ENCODE data around the gene KCNG2. TPM values are rescaled to one million over a fixed set of nuclear protein-coding genes. Genes with fewer than 3 reads are reported as not detected.

KCNG2 gene
- total and polyA plus RNA-seq, 2 experiments from 2014 or later: 0.13 to 0.52 TPM

DNA sequence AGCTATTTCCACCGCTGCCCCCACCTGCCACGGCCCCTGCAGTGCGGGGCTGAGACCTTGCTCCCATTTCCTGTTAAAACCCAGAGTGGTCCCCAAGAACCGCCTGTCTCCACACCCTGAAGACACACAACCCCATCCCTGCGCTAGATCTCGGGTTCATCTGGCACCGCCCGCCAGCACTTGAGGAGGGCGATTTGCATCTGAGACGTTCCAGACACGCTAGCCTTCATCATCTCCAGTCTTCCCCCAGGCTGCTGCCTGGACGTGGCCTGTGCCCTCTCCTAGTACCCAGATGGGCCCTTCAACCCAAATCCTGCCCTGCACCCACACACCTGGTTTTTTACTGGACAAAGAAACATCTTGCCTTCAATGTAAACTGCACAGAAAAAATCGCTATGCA is 103.9 kb downstream of the KCNG2 start:
- Mint-ChIP-seq H3K27ac (no peak overlapping the region), H3K4me1 (no peaks in the 10 kb centered on the region), H3K4me3 (no peak overlapping the region), H3K9me3 (peaks cover 48% of the 10 kb centered on the region), H3K27me3 (ENCODE audit: insufficient read depth, low read depth, poor library complexity) (peaks cover 17% of the 10 kb centered on the region), H3K36me3 (ENCODE audit: low read depth) (peaks cover 40% of the 10 kb centered on the region)
- ATAC-seq: no peak
- Histone ChIP-seq H3K4me3 (no peak overlapping the region), H3K27me3 (ENCODE audit: insufficient read depth) (no peaks in the 10 kb centered on the region), H3K79me2 (replicated peaks; ENCODE audit: insufficient read depth) (no peaks in the 10 kb centered on the region), H3F3A (replicated peaks; ENCODE audit: low read depth) (no peaks in the 10 kb centered on the region), H3K4me1 (ENCODE audit: insufficient read depth) (no peaks in the 10 kb centered on the region), H2AFZ (no peak overlapping the region), H3K9me2 (ENCODE audit: insufficient read depth) (no peaks in the 10 kb centered on the region), H3K4me2 (no peak overlapping the region), H3K27ac (ENCODE audit: low read depth) (no peak overlapping the region), H3K36me3 (ENCODE audit: insufficient read depth) (no peaks in the 10 kb centered on the region), H4K20me1 (replicated peaks; ENCODE audit: insufficient read depth) (no peaks in the 10 kb centered on the region)
- no peak for DNase-seq (ENCODE audit: low spot score)
- TF ChIP-seq JUNB (IDR thresholded peaks at IDR 0.05; ENCODE audit: unreplicated experiment) (no peak), EZH2phosphoT487 (IDR thresholded peaks at IDR 0.05; ENCODE audit: unreplicated experiment) (no peak), EZH2 (IDR thresholded peaks at IDR 0.05; ENCODE audit: low read depth, unreplicated experiment) (no peak), ZNF114 (CRISPR knock-in tag; IDR thresholded peaks at IDR 0.05) (no peak), POLR2AphosphoS5 (IDR thresholded peaks at IDR 0.05; ENCODE audit: low read depth) (no peak), STAT1 (IDR thresholded peaks at IDR 0.05; ENCODE audit: unreplicated experiment) (no peak), CREB1 (CRISPR knock-in tag; IDR thresholded peaks at IDR 0.05; ENCODE audit: low read depth) (no peak)
- TF ChIP-seq, protein P1, sequence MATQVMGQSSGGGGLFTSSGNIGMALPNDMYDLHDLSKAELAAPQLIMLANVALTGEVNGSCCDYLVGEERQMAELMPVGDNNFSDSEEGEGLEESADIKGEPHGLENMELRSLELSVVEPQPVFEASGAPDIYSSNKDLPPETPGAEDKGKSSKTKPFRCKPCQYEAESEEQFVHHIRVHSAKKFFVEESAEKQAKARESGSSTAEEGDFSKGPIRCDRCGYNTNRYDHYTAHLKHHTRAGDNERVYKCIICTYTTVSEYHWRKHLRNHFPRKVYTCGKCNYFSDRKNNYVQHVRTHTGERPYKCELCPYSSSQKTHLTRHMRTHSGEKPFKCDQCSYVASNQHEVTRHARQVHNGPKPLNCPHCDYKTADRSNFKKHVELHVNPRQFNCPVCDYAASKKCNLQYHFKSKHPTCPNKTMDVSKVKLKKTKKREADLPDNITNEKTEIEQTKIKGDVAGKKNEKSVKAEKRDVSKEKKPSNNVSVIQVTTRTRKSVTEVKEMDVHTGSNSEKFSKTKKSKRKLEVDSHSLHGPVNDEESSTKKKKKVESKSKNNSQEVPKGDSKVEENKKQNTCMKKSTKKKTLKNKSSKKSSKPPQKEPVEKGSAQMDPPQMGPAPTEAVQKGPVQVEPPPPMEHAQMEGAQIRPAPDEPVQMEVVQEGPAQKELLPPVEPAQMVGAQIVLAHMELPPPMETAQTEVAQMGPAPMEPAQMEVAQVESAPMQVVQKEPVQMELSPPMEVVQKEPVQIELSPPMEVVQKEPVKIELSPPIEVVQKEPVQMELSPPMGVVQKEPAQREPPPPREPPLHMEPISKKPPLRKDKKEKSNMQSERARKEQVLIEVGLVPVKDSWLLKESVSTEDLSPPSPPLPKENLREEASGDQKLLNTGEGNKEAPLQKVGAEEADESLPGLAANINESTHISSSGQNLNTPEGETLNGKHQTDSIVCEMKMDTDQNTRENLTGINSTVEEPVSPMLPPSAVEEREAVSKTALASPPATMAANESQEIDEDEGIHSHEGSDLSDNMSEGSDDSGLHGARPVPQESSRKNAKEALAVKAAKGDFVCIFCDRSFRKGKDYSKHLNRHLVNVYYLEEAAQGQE (IDR thresholded peaks at IDR 0.05; ENCODE audit: unreplicated experiment): no peak
- TF ChIP-seq, protein P2, sequence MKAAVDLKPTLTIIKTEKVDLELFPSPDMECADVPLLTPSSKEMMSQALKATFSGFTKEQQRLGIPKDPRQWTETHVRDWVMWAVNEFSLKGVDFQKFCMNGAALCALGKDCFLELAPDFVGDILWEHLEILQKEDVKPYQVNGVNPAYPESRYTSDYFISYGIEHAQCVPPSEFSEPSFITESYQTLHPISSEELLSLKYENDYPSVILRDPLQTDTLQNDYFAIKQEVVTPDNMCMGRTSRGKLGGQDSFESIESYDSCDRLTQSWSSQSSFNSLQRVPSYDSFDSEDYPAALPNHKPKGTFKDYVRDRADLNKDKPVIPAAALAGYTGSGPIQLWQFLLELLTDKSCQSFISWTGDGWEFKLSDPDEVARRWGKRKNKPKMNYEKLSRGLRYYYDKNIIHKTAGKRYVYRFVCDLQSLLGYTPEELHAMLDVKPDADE (IDR thresholded peaks at IDR 0.05): no peak
- TF ChIP-seq, protein P3, sequence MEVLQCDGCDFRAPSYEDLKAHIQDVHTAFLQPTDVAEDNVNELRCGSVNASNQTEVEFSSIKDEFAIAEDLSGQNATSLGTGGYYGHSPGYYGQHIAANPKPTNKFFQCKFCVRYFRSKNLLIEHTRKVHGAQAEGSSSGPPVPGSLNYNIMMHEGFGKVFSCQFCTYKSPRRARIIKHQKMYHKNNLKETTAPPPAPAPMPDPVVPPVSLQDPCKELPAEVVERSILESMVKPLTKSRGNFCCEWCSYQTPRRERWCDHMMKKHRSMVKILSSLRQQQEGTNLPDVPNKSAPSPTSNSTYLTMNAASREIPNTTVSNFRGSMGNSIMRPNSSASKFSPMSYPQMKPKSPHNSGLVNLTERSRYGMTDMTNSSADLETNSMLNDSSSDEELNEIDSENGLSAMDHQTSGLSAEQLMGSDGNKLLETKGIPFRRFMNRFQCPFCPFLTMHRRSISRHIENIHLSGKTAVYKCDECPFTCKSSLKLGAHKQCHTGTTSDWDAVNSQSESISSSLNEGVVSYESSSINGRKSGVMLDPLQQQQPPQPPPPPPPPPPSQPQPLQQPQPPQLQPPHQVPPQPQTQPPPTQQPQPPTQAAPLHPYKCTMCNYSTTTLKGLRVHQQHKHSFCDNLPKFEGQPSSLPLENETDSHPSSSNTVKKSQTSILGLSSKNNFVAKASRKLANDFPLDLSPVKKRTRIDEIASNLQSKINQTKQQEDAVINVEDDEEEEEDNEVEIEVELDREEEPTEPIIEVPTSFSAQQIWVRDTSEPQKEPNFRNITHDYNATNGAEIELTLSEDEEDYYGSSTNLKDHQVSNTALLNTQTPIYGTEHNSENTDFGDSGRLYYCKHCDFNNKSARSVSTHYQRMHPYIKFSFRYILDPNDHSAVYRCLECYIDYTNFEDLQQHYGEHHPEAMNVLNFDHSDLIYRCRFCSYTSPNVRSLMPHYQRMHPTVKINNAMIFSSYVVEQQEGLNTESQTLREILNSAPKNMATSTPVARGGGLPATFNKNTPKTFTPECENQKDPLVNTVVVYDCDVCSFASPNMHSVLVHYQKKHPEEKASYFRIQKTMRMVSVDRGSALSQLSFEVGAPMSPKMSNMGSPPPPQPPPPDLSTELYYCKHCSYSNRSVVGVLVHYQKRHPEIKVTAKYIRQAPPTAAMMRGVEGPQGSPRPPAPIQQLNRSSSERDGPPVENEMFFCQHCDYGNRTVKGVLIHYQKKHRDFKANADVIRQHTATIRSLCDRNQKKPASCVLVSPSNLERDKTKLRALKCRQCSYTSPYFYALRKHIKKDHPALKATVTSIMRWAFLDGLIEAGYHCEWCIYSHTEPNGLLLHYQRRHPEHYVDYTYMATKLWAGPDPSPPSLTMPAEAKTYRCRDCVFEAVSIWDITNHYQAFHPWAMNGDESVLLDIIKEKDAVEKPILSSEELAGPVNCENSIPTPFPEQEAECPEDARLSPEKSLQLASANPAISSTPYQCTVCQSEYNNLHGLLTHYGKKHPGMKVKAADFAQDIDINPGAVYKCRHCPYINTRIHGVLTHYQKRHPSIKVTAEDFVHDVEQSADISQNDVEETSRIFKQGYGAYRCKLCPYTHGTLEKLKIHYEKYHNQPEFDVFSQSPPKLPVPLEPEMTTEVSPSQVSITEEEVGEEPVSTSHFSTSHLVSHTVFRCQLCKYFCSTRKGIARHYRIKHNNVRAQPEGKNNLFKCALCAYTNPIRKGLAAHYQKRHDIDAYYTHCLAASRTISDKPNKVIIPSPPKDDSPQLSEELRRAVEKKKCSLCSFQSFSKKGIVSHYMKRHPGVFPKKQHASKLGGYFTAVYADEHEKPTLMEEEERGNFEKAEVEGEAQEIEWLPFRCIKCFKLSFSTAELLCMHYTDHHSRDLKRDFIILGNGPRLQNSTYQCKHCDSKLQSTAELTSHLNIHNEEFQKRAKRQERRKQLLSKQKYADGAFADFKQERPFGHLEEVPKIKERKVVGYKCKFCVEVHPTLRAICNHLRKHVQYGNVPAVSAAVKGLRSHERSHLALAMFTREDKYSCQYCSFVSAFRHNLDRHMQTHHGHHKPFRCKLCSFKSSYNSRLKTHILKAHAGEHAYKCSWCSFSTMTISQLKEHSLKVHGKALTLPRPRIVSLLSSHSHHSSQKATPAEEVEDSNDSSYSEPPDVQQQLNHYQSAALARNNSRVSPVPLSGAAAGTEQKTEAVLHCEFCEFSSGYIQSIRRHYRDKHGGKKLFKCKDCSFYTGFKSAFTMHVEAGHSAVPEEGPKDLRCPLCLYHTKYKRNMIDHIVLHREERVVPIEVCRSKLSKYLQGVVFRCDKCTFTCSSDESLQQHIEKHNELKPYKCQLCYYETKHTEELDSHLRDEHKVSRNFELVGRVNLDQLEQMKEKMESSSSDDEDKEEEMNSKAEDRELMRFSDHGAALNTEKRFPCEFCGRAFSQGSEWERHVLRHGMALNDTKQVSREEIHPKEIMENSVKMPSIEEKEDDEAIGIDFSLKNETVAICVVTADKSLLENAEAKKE (CRISPR knock-in tag; IDR thresholded peaks at IDR 0.05): no peak
- TF ChIP-seq, protein P4, sequence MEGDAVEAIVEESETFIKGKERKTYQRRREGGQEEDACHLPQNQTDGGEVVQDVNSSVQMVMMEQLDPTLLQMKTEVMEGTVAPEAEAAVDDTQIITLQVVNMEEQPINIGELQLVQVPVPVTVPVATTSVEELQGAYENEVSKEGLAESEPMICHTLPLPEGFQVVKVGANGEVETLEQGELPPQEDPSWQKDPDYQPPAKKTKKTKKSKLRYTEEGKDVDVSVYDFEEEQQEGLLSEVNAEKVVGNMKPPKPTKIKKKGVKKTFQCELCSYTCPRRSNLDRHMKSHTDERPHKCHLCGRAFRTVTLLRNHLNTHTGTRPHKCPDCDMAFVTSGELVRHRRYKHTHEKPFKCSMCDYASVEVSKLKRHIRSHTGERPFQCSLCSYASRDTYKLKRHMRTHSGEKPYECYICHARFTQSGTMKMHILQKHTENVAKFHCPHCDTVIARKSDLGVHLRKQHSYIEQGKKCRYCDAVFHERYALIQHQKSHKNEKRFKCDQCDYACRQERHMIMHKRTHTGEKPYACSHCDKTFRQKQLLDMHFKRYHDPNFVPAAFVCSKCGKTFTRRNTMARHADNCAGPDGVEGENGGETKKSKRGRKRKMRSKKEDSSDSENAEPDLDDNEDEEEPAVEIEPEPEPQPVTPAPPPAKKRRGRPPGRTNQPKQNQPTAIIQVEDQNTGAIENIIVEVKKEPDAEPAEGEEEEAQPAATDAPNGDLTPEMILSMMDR (conservative IDR thresholded peaks at IDR 0.05; ENCODE audit: low read depth in 2 of 2): no peak

Measured in GM23338 (cell line).